Smooth muscle cell (in vitro differentiated cells): ENCODE measurements around the gene NIPSNAP3A. TPM values are rescaled to one million over a fixed set of nuclear protein-coding genes. Genes with fewer than 3 reads are reported as not detected.

Experiments
- DNase-seq: peaks from one replicate; lab custom pipeline; 2025; ENCODE audit not compliant: unreplicated experiment; lab: John Stamatoyannopoulos, UW
- H2AFZ ChIP-seq: fragments of 200-600 bp; sonication (generic); 2 replicates; pipeline ENCODE4 v1.6.0; 2016; ENCODE audit warnings: antibody characterized with exemption, low read depth, mild to moderate bottlenecking
- H3F3A ChIP-seq: fragments of 200-600 bp; sonication (generic); 2 replicates; pipeline ENCODE4 v1.6.0; 2017; ENCODE audit warnings: antibody characterized with exemption, low read depth
- H3K27ac ChIP-seq: fragments of 200-600 bp; sonication (generic); 2 replicates; pipeline ENCODE4 v1.5.1; 2016; ENCODE audit warnings: low read depth, mild to moderate bottlenecking
- H3K27me3 ChIP-seq: fragments of 200-600 bp; sonication (generic); 2 replicates; pipeline ENCODE4 v1.6.1; 2016; ENCODE audit warnings: low read depth, mild to moderate bottlenecking
- H3K36me3 ChIP-seq: fragments of 200-600 bp; sonication (generic); 2 replicates; pipeline ENCODE4 v1.5.1; 2016; ENCODE audit warnings: low read depth
- H3K4me1 ChIP-seq: fragments of 200-600 bp; sonication (generic); 2 replicates; pipeline ENCODE4 v1.5.1; 2016; ENCODE audit warnings: low read depth
- H3K4me2 ChIP-seq: fragments of 200-600 bp; sonication (generic); 2 replicates; pipeline ENCODE4 v1.6.0; 2016; ENCODE audit warnings: mild to moderate bottlenecking
- H3K4me3 ChIP-seq: fragments of 200-600 bp; sonication (generic); 2 replicates; pipeline ENCODE4 v1.5.1; 2016; ENCODE audit warnings: mild to moderate bottlenecking
- H3K79me2 ChIP-seq: fragments of 200-600 bp; sonication (generic); 2 replicates; pipeline ENCODE4 v1.6.0; 2016; ENCODE audit warnings: low read depth, mild to moderate bottlenecking
- H3K9ac ChIP-seq: fragments of 200-600 bp; sonication (generic); 2 replicates; pipeline ENCODE4 v1.6.0; 2016; ENCODE audit warnings: low read depth
- H3K9me3 ChIP-seq: fragments of 200-600 bp; sonication (generic); replicated peaks from 2 replicates; pipeline ENCODE4 v1.5.1; 2016; ENCODE audit warnings: low read depth
- H4K20me1 ChIP-seq: fragments of 200-600 bp; sonication (generic); 2 replicates; pipeline ENCODE4 v1.6.0; 2016; ENCODE audit warnings: low read depth
- WGBS: methylation state at CpG from one replicate; pipeline ENCODE4 v1.1.7; 2016; ENCODE audit warnings: low lambda C conversion rate; 5-methylcytosine and 5-hydroxymethylcytosine counted together
- polyA plus RNA-seq: library from polyadenylated mRNA; unstranded; fragments of >200 nt; fragmentation: Nextera tagmentation; extraction: Ambion mirVana; gene quantifications from 2 replicates; pipeline ENCODE4 v1.2.1, GENCODE V29; 2016
- total RNA-seq: library from RNA; depleted of rRNA; stranded (reverse); fragments of >200 nt; gene quantifications from 2 replicates; pipeline ENCODE4 v1.2.3, GENCODE V29; 2014
- TF ChIP-seq, protein P1 (sequence below): fragments of 200-600 bp; sonication (generic); IDR thresholded peaks from 2 replicates; pipeline ENCODE4 v1.5.1; 2017; ENCODE audit warnings: borderline replicate concordance, mild to moderate bottlenecking, antibody characterized with exemption; ENCODE audit not compliant: insufficient read depth, poor library complexity, severe bottlenecking

The NIPSNAP3A gene
- total and polyA plus RNA-seq, 2 experiments from 2014 or later, result 24.3 to 31.4 TPM

DNA sequence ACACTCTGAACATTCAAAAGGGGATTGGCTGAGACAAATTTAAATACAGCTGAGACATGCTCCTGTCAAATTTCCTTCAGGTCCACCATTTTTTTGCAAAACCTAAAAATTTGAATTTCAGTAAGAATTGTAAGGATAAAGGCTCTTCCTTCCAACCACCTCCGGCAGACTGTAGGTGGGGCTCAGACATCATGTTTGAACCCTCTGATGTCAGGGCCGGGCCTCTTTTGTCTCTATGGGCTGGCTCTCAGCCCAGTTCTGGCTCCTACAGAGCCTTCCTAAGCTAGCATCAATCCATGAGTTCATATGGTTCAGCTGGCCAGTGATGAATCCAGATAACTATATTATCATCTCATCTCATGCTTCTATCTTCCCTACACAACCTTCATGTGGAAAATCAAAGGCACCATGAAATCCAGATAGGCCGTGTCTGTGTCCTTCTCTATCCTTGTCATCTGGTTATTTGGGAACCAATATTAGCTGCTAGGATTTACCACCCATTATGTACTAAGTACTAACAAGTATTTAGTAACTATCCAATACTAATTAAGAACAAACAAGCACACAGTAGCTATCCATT is 60.6 kb downstream of the NIPSNAP3A start:
- TF ChIP-seq, protein P1, sequence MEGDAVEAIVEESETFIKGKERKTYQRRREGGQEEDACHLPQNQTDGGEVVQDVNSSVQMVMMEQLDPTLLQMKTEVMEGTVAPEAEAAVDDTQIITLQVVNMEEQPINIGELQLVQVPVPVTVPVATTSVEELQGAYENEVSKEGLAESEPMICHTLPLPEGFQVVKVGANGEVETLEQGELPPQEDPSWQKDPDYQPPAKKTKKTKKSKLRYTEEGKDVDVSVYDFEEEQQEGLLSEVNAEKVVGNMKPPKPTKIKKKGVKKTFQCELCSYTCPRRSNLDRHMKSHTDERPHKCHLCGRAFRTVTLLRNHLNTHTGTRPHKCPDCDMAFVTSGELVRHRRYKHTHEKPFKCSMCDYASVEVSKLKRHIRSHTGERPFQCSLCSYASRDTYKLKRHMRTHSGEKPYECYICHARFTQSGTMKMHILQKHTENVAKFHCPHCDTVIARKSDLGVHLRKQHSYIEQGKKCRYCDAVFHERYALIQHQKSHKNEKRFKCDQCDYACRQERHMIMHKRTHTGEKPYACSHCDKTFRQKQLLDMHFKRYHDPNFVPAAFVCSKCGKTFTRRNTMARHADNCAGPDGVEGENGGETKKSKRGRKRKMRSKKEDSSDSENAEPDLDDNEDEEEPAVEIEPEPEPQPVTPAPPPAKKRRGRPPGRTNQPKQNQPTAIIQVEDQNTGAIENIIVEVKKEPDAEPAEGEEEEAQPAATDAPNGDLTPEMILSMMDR, result no peak
- no peak overlapping the region for H3K27ac ChIP-seq
- 90% methylated on average over 3 of the region's 3 CpGs for WGBS

More for the DNA sequence above, 60.6 kb downstream of the NIPSNAP3A start:
- Histone ChIP-seq H3F3A (no peaks in the 10 kb centered on the region), H3K9me3 (no peaks in the 10 kb centered on the region), H3K27me3 (no peaks in the 10 kb centered on the region), H3K4me3 (no peak overlapping the region), H3K4me1 (no peaks in the 10 kb centered on the region), H2AFZ (no peak overlapping the region), H3K9ac (no peak overlapping the region), H3K79me2 (no peaks in the 10 kb centered on the region), H4K20me1 (no peaks in the 10 kb centered on the region), H3K4me2 (no peak overlapping the region), H3K36me3 (peaks cover 9% of the 10 kb centered on the region)
- no peak for DNase-seq

Other genes starting within 250 kb of the NIPSNAP3A start
- not detected in 2 replicates for gene OR13F1, start 243.4 kb upstream of the NIPSNAP3A start, total RNA-seq
- not detected in 2 replicates for gene OR13F1, start 243.4 kb upstream of the NIPSNAP3A start, polyA plus RNA-seq
- gene OR13C4, start 220.5 kb upstream of the NIPSNAP3A start, total RNA-seq, result not detected in 2 replicates
- not detected in 2 replicates for gene OR13C4, start 220.5 kb upstream of the NIPSNAP3A start, polyA plus RNA-seq
- not detected in 2 replicates for gene OR13C3, start 210.8 kb upstream of the NIPSNAP3A start, total RNA-seq
- not detected in 2 replicates for gene OR13C3, start 210.8 kb upstream of the NIPSNAP3A start, polyA plus RNA-seq
- not detected in 2 replicates for gene OR13C8, start 178.5 kb upstream of the NIPSNAP3A start, total RNA-seq
- gene OR13C8, start 178.5 kb upstream of the NIPSNAP3A start, polyA plus RNA-seq, result not detected in 2 replicates
- not detected in 2 replicates for gene OR13C5, start 148.3 kb upstream of the NIPSNAP3A start, total RNA-seq
- gene OR13C5, start 148.3 kb upstream of the NIPSNAP3A start, polyA plus RNA-seq, result not detected in 2 replicates
- not detected in 2 replicates for gene OR13C2, start 142.1 kb upstream of the NIPSNAP3A start, total RNA-seq
- gene OR13C2, start 142.1 kb upstream of the NIPSNAP3A start, polyA plus RNA-seq, result not detected in 2 replicates
- not detected in 2 replicates for gene OR13C9, start 129.5 kb upstream of the NIPSNAP3A start, total RNA-seq
- gene OR13C9, start 129.5 kb upstream of the NIPSNAP3A start, polyA plus RNA-seq, result not detected in 2 replicates
- not detected in 2 replicates for gene OR13D1, start 53.2 kb upstream of the NIPSNAP3A start, total RNA-seq
- not detected in 2 replicates for gene OR13D1, start 53.2 kb upstream of the NIPSNAP3A start, polyA plus RNA-seq
- gene NIPSNAP3B, start 16.4 kb downstream of the NIPSNAP3A start, total RNA-seq, result 3.6 and 6.7 TPM in 2 replicates
- gene NIPSNAP3B, start 16.4 kb downstream of the NIPSNAP3A start, polyA plus RNA-seq, result 1.5 and 2.0 TPM in 2 replicates
- gene ABCA1, start 180.5 kb downstream of the NIPSNAP3A start, total RNA-seq, result 29.6 and 29.8 TPM in 2 replicates
- gene ABCA1, start 180.5 kb downstream of the NIPSNAP3A start, polyA plus RNA-seq, result 2.8 and 2.9 TPM in 2 replicates